ENCODE data around the gene SPRY4.

The SPRY4 gene

DNA sequence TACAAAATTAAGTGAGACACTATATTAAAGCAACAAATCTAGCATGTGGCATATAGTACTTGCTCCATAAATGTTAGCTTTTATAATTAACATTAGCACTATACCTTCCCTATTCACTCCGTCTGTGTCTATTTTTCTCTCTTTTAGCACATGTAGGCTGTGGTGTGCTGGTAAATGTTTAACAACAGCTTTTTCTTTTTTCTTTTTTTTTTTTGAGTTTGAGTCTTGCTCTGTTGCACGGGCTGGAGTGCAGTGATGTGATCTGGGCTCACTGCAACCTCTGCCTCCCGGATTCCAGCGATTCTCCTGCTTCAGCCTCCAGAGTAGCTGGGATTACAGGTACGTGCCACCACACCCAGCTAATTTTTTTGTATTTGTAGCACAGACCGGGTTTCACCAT is 62.1 kb downstream of the SPRY4 start:
- H3F3A ChIP-seq (ENCODE audit: insufficient read depth, low read length): no peaks in the 10 kb centered on the region
- H3K27me3 ChIP-seq (replicated peaks; ENCODE audit: insufficient read depth, low read length): no peaks in the 10 kb centered on the region
- no peak overlapping the region for H2AFZ ChIP-seq (ENCODE audit: low read length)
- no peak overlapping the region for H3K9ac ChIP-seq (ENCODE audit: low read length)
- no peaks in the 10 kb centered on the region for H3K9me3 ChIP-seq (replicated peaks; ENCODE audit: insufficient read depth, low read length)
- TF ChIP-seq EZH2phosphoT487 (IDR thresholded peaks at IDR 0.05; ENCODE audit: low read length): no peak
- TF ChIP-seq, protein P1, sequence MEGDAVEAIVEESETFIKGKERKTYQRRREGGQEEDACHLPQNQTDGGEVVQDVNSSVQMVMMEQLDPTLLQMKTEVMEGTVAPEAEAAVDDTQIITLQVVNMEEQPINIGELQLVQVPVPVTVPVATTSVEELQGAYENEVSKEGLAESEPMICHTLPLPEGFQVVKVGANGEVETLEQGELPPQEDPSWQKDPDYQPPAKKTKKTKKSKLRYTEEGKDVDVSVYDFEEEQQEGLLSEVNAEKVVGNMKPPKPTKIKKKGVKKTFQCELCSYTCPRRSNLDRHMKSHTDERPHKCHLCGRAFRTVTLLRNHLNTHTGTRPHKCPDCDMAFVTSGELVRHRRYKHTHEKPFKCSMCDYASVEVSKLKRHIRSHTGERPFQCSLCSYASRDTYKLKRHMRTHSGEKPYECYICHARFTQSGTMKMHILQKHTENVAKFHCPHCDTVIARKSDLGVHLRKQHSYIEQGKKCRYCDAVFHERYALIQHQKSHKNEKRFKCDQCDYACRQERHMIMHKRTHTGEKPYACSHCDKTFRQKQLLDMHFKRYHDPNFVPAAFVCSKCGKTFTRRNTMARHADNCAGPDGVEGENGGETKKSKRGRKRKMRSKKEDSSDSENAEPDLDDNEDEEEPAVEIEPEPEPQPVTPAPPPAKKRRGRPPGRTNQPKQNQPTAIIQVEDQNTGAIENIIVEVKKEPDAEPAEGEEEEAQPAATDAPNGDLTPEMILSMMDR (IDR thresholded peaks at IDR 0.05; ENCODE audit: low read length): no peak
- no peak for TF ChIP-seq EZH2 (optimal IDR thresholded peaks at IDR 0.05; ENCODE audit: low read depth, low read length)
- no peaks in the 10 kb centered on the region for H3K79me2 ChIP-seq (ENCODE audit: low read length)
- H4K20me1 ChIP-seq (ENCODE audit: insufficient read depth, low read length): no peaks in the 10 kb centered on the region
- DNase-seq: no peak
- H3K4me1 ChIP-seq (ENCODE audit: low read length): no peaks in the 10 kb centered on the region
- H3K9me2 ChIP-seq (replicated peaks; ENCODE audit: insufficient read depth, low read length): no peaks in the 10 kb centered on the region
- H3K4me2 ChIP-seq (ENCODE audit: low read depth, low read length): no peak overlapping the region
- H3K36me3 ChIP-seq (replicated peaks; ENCODE audit: insufficient read depth, low read length): no peaks in the 10 kb centered on the region
- H3K27ac ChIP-seq (ENCODE audit: low read length): no peak overlapping the region
- H3K4me3 ChIP-seq (ENCODE audit: low read length): no peak overlapping the region
